ENCODE data around the gene ABCA10.

GRCh38 chr17:69223809-69224208 lies 4.8 kb downstream of the ABCA10 start:
- TF ChIP-seq TAF1 (IDR thresholded peaks at IDR 0.05; ENCODE audit: low read depth, low read length) (no peak), POLR2AphosphoS5 (IDR thresholded peaks at IDR 0.05; ENCODE audit: low read depth, low read length) (no peak), POLR2A (IDR thresholded peaks at IDR 0.05; ENCODE audit: low read depth, low read length) (no peak), PAX5 (IDR thresholded peaks at IDR 0.05; ENCODE audit: insufficient read depth, low read length, severe bottlenecking) (no peak), SPI1 (IDR thresholded peaks at IDR 0.05; ENCODE audit: low read depth, low read length) (peak; percentile 64)

All from GM12891 (cell line).